ENCODE data around the gene LY6G5B.

Gene LY6G5B

DNA sequence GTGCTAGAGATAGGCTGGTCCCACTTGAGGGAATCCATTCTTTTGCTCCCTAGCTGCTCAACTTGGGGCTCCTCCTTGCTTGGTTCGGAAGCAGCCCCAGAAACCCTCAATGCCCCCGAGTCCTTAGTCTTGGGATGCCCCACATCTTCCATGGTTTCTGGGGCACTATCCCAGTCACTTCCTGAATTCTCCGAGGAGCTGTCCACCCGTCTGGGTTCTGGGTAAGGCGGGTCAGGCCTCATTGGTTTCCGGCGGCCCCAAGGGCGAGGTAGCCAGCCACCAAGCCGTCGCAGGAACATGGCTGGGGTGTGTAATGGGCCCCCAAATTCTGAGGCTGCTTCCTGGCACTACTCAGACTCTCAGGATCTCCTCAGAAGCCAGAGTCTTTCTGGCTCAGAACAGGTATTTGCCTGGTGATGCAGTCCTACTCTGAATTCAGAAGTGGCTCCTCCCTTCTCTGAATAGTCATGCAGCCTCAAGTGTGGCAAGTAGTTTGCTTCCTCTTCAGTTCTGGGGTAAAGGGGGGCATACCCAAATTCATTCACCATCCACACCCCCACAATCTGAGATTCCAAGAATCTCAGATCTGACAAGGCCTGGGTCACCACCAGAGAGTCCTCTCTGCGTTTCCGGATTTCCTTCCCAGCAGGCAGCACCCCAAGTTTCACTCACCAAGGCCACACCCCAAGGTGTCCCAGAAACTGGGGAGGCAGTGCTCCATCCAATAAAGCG, 10.0 kb upstream of the LY6G5B start:
- H3K27ac ChIP-seq: peak overlapping the region; percentile 90 to 95
- DNase-seq (ENCODE audit: low spot score): no peak
- H3K4me3 ChIP-seq: peak overlapping the region; percentile 97
- TF ChIP-seq CTCF (IDR thresholded peaks at IDR 0.05): no peak

- no peak for TF ChIP-seq CTCF (IDR thresholded peaks at IDR 0.05)
- H3K27ac ChIP-seq: peak within 1 kb of the TSS; percentile 90 to 95
- peak; percentile 89 for DNase-seq (ENCODE audit: low spot score)
- peak within 1 kb of the TSS; percentile 97 for H3K4me3 ChIP-seq
These were observed 9.2 kb upstream of the LY6G5B start, which contains the start of gene C6orf47 for GRCh38 chr6:31660381-31661261. C6orf47 (minus strand) TSS chr6:31660778; CDS start chr6:31659947, 831 bp downstream.

DNA sequence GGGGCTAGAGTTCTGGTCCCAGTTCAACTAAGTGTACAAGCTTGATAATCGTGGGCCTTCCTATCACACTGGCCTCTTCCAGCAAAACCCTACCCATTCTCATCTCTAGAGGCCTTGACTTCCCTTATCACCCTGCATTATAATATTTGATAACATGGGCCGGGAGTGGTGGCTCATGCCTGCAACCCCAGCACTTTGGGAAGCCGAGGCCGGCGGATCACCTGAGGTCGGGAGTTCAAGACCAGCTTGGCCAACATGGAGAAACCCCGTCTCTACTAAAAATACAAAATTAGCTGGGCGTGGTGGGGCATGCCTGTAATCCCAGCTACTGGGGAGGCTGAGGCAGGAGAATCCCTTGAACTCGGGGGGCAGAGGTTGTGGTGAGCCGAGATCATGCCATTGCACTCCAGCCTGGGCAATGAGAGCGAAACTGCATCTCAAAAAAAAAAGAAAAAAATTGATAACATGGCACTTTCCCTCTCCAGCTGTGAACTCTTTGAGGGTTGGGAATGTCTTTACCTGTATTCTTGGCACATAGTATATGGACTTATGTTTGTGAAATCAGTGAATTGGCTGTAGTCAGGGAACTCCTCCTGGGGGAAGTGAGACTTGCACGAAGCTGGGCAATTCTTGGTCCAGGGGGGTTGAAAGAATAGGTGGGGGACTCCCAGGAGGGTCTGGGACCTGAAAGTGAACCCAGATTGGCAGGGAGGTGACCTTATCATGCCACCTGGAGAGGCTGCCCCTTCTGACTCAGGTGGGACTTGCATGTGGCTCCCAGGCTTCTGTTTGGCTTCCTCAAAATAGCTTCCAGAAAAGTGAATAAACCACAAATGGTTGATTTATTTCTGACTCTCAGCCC, 8.3 kb upstream of the LY6G5B start:
- no peak for TF ChIP-seq CTCF (IDR thresholded peaks at IDR 0.05)
- DNase-seq (ENCODE audit: low spot score): no peak
- Histone ChIP-seq H3K4me3 (peak overlapping the region; percentile 97), H3K27ac (peak overlapping the region; percentile 90 to 95)

DNA sequence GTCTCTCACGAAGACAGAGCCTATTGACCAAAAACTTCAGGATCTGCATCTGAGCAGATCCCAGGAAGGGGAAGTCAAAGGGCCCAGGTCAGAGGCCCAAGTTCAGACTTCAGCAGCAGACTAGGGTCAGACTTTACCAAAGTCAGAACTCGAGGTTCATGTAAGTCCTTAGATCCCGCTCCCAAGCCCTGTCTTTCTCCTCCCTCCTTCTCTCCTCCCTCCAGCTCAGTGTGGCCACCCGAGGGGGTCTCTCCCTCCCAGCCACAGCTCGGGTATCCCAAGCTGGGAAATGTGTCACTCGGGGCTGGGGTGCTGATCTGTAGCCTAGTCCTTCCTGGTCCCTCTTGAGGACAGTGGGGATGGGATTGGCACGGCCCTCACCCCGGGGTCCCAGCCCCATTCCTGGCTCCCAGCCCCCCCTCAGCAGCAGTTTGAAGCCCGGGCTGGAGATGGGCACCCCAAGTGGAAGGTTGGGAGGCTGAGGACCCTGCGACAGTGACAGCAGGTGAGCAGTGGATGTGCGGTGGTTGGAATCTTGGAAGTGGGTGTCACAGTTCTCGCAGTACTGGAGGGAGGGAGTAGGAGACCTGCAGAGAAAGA, 7.6 kb upstream of the LY6G5B start:
- no peak for TF ChIP-seq CTCF (IDR thresholded peaks at IDR 0.05)
- no peak overlapping the region for H3K4me3 ChIP-seq
- DNase-seq (ENCODE audit: low spot score): no peak
- H3K27ac ChIP-seq: peak overlapping the region in 1 of 2 donors; percentile 34

DNA sequence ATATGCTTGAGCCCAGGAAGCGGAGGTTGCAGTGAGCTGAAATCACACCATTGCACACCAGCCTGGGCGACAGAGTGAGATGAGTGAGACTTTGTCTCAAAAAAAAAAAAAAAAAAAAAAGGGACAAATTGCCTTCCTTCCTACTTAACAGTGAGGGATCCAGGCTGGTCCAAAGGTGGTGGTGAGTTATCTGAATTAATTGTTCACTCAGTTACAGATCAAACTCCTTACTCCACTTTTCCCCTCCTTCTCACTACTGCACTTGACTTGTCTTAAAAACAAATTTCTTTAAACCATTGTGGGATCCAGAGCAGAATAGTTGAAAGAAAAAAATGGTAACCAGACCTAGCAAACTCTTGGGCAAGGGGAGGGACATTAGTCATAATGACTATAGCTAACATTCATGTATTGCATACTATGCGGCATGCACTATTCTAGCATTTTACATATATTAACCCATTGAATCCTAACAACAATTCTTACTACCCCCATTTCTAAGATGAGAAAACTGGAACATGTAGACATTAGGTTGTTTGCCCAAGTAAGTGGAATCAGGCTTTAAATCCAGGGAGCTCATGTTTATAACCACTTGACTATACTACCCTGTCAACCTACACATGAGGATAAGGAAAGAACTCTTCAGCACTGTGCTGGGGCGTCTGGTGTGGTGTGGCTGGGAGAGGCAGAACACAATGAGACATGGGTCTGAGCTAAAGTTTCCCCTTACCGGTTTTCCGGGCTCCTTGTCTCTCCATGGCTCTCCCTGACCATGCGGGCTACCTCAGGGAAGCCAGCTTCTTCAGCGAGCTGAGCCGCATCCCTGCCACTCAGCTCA, 6.4 kb upstream of the LY6G5B start:
- no peak for TF ChIP-seq CTCF (IDR thresholded peaks at IDR 0.05)
- no peak for DNase-seq (ENCODE audit: low spot score)
- Histone ChIP-seq H3K4me3 (peak overlapping the region; percentile 82), H3K27ac (peak overlapping the region; percentile 88 to 96)

All from coronary artery (tissue), 2 donors.